ENCODE results near the gene FBN3.
"Not testable (repeated sequence)": the region's sequence is repeated elsewhere in the genome, so short reads cannot be mapped to it uniquely, and the experiment has no call there.

Gene FBN3

GRCh38 chr19:8115805-8116396, 33.5 kb downstream of the FBN3 start:
- DNase-seq, result no peak

GRCh38 chr19:8113017-8113416, 36.4 kb downstream of the FBN3 start:
- DNase-seq, result no peak

- DNase-seq, result no peak
These were observed 38.0 kb downstream of the FBN3 start for GRCh38 chr19:8111376-8111775.

- DNase-seq, result no peak
These were observed 38.5 kb downstream of the FBN3 start for GRCh38 chr19:8110931-8111330.

GRCh38 chr19:8109890-8110662, 39.3 kb downstream of the FBN3 start:
- DNase-seq, result no peak

GRCh38 chr19:8109455-8109854, 39.9 kb downstream of the FBN3 start:
- no peak for DNase-seq

GRCh38 chr19:8108560-8109445, 40.6 kb downstream of the FBN3 start:
- DNase-seq, result no peak

GRCh38 chr19:8107301-8107903, 42.0 kb downstream of the FBN3 start:
- DNase-seq, result no peak

- DNase-seq, result no peak
These were observed 43.9 kb downstream of the FBN3 start for GRCh38 chr19:8105471-8105870.

GRCh38 chr19:8101910-8102309, 47.5 kb downstream of the FBN3 start:
- DNase-seq, result not testable (repeated sequence)

GRCh38 chr19:8101311-8101710, 48.1 kb downstream of the FBN3 start:
- DNase-seq, result no peak

- DNase-seq, result no peak
These were observed 51.5 kb downstream of the FBN3 start for GRCh38 chr19:8097681-8098567.

- DNase-seq, result no peak
These were observed 52.2 kb downstream of the FBN3 start for GRCh38 chr19:8097198-8097597.

GRCh38 chr19:8096071-8096470, 53.3 kb downstream of the FBN3 start:
- no peak for DNase-seq

- DNase-seq, result no peak
These were observed 54.0 kb downstream of the FBN3 start for GRCh38 chr19:8095354-8095886.

GRCh38 chr19:8094336-8094735, 55.1 kb downstream of the FBN3 start:
- no peak for DNase-seq

- DNase-seq, result no peak
These were observed 55.7 kb downstream of the FBN3 start for GRCh38 chr19:8093740-8094139.

- no peak for DNase-seq
These were observed 58.4 kb downstream of the FBN3 start for GRCh38 chr19:8090950-8091349.

GRCh38 chr19:8089664-8090601, 59.5 kb downstream of the FBN3 start:
- no peak for DNase-seq

GRCh38 chr19:8088752-8089663, 60.4 kb downstream of the FBN3 start:
- no peak for DNase-seq

Measured in NCI-H526 treated with DMSO at 0.1 percent for 48 hours (cell line).